KBM-7 (cell line): ENCODE results near the gene RBM33.

Experiments used
- DNase-seq: peaks from one replicate; pipeline ENCODE4 v3.0.0-alpha.2; 2015
- in situ Hi-C: fragments of 300-500 bp; cut with MboI; formaldehyde crosslinking; loops from 2 replicates; pipeline ENCODE4 v1.14.3; 2020; ENCODE audit warnings: low sequenced_read_pairs, low pct_unique_long_range_greater_than_20kb, mixed read lengths

The RBM33 gene

DNA sequence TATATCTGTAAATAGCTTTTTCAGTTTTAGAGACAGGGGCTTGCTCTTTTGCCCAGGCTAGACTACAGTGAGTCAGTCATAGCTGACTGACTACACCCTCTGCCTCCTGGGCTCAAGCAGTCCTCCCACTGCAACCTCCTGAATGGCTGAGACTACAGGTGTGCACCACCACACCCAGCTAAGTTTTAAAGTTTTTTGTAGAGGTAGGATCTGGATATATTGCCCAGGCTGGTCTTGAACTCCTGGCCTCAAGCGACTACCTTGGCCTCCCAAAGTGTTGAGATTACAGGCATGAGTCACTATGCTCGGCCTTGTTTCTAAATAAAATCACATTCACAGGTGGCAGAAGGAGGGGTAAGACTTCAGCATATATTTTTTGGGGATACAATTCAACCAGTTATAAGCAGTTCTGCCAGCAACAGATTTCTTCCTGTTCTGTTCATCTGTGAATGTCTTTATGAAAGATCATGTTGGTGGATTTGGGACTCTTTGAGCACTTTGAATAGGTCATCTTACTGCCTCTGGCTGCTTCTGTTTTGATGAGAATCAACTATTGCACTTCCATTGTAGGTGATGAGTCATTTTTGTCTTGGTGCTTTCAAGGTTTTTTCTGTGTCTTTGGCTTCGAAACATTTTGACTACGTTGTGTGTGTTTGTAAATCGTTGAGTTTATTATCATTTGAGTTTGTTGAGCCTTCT is 15.7 kb downstream of the RBM33 start:
- DNase-seq = no peak
- in situ Hi-C loops = no loop called here

DNA sequence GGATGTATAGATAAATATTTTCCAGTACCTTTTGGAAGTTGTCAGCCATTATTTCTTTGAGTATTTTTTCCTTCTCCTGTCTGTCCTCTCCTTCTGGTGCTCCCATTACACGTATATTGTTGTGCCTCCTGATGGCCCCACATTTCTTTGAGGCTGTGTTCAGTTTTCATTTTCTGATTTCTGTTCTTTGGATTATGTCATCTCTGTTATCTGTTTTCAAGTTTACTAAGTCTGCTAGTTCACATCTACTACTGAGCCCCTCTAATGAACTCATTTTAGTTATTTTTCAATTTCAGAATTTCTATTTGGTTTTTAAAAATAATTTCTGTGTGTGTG is 16.3 kb downstream of the RBM33 start:
- no peak for DNase-seq
- in situ Hi-C loops = no loop called here

DNA sequence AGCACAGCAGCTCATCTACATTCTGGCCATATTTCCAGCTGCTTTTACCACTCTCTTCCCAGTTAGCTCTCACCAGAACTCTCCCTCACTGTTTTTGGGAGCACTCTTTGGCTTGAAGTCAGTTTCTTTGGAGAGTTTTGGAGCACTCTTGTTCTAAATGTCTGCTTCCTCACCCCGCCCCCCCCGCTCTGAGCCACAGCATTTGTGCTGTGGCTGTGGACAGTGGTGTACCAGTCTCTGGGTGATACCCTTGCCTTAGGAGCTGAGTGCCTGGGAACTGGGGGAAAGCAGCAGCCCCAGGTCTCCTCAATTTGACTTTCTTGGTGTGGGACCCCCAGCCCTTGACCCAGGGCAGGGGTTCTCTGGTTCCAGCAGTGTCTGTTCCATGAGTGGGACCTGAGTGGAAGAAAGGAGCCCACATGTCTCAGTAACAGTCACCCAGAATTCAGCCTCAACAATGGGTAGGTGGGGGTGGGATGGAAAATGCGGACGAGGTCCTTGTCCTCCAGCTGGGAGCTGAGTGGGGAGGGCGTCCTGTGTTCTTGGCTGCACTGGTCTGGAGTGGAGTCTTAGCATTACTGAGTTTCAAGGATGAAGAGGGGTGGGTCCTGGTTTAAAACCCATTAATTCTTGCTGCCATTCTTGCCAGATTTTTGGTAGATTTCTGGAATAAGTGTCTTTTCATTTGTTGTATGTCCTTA is 18.0 kb downstream of the RBM33 start:
- in situ Hi-C loops = no loop called here
- DNase-seq = no peak

DNA sequence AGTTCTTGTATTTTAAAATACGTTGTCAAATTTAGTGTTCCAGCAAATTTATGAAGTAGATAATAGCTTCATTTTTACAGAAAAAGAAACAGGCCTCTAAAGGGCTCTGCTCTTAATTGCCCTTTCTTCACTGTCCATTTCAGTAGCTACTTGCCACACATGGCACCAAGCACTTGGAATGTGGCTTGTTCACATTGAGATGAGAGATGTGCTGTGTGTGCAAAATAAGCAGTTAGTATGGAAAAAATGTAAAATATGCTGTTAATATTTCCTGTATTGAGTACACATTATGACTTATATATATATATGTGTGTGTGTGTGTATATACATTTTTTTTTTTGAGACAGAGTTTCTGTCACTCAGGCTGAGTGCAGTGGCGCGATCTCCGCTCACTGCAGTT is 19.5 kb downstream of the RBM33 start:
- in situ Hi-C loops = no loop called here

DNA sequence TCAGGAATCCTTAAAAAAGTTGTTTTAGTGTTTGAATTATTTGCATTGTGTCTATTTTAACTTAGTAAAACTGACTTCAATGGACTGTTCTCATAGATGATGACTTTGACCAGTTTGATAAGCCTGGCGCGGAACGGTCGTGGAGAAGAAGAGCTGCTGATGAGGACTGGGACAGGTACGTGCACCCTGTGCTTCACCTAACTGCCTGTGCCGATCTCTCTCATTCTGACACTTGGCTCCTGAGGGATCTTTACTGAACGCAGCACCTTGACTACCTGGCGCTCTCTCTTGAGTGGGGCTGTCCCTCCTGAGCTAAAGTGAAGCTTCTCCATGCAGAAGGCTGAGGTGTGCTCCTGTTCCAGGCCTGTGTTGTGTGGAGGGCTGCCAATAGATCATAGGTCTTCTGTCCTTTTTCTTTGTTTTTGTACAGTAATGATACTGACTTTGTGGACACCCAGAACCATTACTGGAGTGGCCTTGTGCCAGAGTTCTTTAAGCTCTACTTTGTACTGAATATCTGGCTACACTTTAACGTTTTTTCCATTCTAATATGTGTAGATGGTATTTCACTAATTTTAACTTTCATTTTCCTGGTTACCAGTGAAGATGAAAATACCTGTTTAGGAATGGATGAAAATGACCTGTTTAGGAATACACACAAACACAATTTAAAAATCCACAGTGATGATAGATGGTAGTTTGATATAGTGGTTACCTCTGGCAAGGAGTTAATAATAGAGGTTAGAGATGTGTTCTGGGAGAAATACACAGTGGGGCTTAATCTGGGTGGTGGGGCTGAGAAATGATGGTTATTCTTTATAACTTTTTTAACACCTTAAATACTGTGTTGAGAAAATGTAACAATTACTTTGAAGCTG is 20.9 kb downstream of the RBM33 start:
- DNase-seq = no peak
- in situ Hi-C loops = no loop called here

More for the DNA sequence above, 19.5 kb downstream of the RBM33 start:
- DNase-seq = no peak

DNA sequence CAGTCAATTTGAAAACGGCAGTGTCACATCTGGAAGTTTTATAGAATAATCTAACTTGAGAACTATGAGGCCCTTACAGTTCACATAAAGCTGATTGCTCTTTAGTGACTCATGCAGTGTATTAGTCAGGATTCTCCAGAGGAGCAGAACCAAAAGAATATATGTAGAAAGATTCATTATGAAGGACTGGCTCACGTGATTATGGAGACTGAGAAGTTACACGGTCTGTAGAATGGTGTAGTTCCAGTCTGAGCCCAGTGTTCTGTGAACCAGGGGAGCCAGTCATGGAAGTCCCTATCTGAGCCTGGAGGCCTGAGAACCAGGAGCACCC is 21.5 kb downstream of the RBM33 start:
- in situ Hi-C loops = no loop called here
- DNase-seq = no peak

DNA sequence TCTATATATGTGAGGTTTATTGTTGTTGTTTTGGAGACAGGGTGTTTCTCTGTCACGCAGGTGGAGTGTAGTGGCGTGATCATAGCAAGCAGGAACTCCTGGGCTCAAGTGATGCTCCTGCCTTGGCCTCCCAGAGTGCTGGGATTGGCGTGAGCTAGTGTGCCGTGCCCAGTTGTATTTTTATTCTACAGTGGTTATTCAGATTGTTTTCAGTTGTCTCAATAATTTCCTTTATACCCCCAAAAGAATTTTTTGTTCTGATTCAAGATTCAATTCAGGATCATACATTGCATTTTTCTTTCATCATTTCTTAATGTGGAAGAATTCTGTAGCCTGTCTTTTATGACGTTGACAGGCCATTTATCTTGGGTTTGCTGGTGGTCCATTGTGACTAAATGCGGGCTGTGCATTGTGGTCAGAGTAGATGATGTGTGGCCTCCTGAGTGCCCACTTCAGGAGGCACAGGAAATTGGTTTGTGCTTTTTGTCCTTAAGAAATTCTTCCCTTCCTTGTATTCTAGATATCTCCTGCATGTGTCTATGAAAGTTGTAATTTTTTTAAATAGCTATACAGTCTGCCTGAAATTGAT is 22.9 kb downstream of the RBM33 start:
- in situ Hi-C loops = no loop called here
- no peak for DNase-seq

DNA sequence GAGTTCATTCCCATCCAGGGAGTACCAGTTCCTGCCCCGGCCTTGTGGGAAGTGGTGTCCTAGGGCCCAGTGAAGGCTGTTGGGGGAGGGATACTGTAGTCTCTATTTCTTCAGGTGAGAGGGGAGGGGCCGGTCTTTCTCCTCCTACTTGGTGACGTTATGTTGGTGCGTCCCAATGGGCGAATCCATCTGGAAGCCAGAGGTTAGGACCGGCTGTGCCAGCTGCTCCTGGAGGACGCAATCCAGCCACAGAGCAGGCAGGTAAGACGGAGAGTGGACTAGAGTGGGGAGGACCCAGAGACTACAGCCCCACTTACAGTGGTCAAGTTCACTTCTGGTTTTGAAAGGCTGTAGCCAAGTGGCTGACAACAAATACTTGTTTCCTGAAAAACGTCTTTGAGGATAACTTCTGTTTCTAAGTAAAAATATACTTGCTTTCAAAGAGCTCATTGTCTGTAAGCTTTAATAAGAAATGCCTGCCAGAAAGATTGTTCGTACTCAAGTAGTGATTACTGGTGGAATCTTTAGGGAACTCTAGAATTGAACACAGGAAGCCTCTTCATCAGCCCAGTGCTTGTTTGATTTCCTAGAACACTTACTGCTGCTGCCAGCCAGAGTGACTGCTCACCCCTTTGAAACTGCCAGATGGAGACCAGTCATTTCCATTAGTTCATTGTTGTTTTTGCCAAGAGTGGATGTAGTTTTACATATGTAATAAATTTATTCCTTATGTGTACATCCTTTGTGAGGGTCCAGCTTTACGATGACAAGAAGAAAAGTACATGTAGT is 25.4 kb downstream of the RBM33 start:
- no peak for DNase-seq

DNA sequence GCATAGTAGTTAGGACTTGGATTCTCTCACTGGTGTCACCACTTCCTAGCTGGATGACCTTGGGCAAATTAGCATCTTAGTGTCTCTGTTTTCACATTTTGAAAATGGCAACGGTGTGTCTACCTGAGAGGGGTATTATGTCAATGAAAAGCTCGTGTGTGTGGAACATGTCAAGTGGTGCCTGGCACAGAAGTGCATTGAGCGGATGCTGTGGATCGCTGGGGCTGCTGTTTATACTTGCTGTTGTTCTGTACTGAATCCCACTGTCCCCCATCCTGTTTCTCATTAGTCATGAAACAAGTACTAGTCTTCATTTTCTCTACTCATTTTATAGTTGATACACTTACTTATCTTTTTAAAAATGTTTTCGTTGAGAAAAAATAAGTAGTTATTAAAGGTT is 26.1 kb downstream of the RBM33 start:
- no peak for DNase-seq
- in situ Hi-C loops = no loop called here

More for the DNA sequence above, 25.4 kb downstream of the RBM33 start:
- in situ Hi-C loops = no loop called here

DNA sequence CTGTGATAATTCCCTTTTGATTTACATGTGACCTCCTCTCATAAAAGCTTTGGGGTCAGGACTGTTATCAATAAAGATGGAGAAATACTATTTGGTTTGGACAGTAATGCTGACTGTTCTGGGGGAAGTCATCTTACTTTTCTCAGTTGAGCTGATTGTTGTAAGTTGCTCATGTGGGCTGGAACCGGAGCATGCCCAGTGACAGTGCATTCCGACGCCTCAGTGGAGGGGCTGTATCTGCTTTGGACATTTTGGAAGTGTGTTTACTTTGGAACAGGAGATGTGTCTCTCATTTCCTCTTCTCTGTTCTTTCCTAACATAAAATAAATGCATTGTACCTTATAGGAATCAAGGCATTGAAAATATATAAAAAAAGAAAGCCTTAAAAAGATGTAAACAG is 30.1 kb downstream of the RBM33 start:
- DNase-seq = no peak
- in situ Hi-C loops = no loop called here

DNA sequence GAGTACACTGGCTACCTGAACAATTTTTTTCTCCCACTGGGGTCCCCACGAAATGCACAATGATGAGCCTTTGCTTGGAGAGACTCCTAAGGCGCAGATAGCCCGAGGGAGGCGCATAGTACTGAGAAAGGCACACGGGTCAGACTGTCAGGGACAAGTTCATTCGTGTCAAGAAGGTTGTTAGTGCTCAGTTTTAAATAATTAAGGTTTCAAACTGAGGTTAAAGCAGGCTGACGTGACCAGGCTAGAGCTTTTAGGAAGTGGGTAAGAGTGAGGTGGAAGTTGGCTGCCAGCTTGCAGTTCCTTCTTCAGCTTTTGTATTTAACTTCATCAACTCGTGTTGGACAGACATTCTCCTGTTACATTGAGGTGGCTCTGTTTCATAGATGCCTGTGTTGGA is 31.6 kb downstream of the RBM33 start:
- in situ Hi-C loops = no loop called here

DNA sequence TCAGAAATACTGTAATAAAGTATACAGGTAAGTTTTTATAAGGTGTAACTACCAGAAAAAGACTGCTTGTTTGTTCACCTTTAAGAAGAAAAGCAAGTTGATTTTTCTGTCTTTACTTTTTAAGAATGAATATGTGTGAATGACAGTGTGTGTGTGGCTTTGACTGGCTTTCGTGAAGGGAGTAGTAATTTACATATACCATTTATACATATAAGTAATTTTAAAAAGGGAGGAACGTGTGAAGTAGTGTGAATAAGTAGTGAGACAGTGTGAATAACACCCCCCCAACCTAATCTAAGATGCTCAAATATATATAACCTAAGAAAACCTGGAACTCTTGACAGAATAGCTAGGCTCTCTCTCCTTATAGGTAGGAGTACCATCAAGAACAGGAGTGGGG is 33.2 kb downstream of the RBM33 start:
- no peak for DNase-seq
- in situ Hi-C loops = no loop called here

More for the DNA sequence above, 31.6 kb downstream of the RBM33 start:
- DNase-seq = peak; percentile 45

DNA sequence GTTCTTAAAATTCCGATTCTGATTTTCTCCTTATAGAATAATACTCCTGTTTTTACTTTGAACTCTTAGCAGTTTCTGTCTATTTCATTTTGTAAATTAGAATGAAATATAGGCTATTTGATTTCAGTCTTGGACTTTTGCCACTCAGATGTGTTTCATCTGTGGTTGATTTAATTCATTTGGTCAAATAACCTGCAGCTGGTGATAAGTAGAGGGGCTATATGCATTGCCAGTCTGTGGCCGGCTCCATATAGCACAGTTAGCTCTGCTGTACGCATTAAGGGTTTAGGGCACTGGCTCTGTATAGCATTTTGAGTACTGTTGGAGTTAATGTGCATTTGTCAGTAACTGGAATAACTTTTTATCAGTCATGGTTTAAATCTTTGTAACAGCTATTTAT is 35.7 kb downstream of the RBM33 start:
- in situ Hi-C loops = no loop called here

DNA sequence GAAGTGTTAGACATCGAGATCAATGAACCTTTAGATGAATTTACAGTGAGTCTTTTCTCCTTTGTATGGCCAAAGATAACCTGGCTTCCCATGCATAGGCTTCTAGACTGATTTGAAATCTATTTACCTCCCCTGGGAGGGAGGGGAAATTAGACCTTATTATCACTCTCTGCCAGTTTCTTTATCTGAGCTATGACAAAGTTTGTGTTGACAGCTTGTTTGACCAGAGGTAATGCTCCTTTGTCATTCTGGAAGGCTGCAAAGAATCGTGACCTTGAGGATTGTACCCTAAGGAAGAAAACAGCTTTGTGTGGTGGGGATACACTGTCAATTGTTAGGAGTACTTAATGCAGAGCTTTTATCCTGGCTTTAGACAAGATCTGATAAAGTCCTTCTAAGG is 36.4 kb downstream of the RBM33 start:
- in situ Hi-C loops = no loop called here
- DNase-seq = no peak

More for the DNA sequence above, 35.7 kb downstream of the RBM33 start:
- no peak for DNase-seq

DNA sequence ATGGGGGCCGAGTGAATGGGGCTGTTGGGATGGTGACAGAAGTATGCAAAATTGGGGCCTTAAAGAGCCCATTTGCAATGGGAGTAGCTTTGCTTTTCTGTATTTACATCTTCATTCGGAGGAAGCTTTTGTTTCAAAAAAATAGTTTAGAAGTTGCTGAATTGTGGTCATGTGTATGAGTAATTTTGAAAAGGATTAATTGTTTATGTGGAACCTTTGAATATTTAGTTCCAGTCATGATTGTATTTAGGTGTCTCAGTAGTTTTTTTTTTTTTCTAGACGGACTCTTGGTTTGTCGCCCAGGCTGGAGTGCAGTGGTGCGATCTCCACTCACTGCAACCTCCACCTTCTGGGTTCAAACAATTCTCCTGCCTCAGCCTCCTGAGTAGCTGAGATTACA is 37.2 kb downstream of the RBM33 start:
- no peak for DNase-seq
- in situ Hi-C loops = no loop called here

DNA sequence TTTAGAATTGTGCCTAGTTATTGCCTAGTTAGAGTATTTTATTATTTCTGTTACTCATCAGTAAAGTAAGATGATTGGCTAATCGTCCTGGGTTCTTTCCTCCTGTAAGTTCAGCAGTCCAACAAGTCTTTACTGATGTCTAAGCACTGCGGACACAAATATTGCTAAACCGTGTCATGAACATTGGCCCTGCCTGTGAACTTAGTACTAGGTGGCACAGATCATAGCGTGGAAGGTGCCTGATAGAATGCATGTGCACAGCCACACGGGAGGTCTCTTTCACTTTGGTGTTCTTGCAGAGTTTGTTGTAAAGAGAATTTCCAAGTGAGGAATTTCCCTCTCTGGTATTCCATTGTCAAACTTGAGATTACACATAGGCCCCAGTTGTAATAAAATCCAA is 38.0 kb downstream of the RBM33 start:
- in situ Hi-C loops = no loop called here
- no peak for DNase-seq

DNA sequence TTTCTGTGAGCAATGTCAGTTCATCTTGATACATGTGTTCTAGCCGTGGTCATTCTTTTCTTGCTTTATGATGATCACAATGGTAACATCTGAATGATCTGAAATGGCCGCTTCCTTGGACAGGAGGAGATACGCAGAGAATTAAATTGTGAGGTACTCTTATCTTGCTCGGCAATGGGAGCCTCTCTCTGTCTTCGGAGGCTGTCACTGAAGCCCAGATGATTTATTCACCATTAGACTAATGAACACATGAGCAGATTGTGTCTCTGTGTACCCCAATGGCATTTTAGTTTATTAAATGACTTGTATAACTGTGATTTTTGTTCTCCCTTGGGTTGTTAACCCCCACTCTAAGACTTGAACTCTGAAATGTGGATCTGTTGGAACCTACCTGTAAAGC is 38.6 kb downstream of the RBM33 start:
- in situ Hi-C loops = no loop called here
- DNase-seq = no peak

DNA sequence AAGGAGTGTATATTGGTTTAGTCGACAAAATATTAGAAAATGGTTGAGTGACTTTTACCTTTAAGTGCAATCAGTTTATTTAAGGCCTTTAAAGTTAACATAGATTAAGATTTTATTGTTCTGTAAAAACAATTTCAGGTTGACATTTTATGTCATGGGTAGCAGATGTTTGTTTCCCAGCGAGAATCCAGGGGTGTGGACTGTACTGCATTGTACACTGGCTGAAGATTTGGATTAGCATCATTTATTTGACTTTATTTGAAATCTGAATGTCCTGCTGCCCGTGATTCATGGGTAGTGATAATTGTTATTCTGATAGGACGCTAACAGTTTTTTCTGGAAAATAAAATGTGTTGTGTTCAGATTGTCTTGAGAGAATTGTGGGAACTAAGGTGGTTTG is 39.3 kb downstream of the RBM33 start:
- no peak for DNase-seq
- in situ Hi-C loops = no loop called here

DNA sequence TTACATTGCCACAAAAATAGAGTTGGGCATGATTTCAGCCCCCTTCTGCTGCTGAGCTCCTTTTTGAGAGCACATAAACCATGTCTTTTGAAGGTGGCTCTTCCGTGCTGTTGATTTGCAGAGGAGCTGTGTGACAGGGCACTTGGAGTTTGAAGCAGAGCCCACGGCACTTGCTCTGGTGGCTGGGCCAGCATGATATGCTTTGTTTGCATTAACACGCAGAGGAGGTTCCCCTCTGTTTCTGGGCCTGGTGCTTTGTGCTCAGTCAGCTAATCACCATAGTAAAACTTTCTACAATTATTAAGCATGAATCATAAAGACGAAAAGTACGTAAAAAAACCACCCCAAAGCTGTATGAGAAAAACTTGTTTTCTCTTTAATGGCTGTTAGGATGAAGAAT is 40.1 kb downstream of the RBM33 start:
- in situ Hi-C loops = no loop called here
- DNase-seq = no peak
